HG03139 (cell line): ENCODE measurements around the gene MAGEA8.
A peak's percentile ranks its signal among the peaks of the same experiment; 100 is the strongest.
"Not testable (repeated sequence)": the region's sequence is repeated elsewhere in the genome, so short reads cannot be mapped to it uniquely, and the experiment has no call there.

ENCODE experiments used
- ATAC-seq: cut with Tn5 transposase; IDR thresholded peaks from one replicate; pipeline ENCODE4 v1.9.1; 2021; ENCODE audit not compliant: unreplicated experiment

The MAGEA8 gene

DNA sequence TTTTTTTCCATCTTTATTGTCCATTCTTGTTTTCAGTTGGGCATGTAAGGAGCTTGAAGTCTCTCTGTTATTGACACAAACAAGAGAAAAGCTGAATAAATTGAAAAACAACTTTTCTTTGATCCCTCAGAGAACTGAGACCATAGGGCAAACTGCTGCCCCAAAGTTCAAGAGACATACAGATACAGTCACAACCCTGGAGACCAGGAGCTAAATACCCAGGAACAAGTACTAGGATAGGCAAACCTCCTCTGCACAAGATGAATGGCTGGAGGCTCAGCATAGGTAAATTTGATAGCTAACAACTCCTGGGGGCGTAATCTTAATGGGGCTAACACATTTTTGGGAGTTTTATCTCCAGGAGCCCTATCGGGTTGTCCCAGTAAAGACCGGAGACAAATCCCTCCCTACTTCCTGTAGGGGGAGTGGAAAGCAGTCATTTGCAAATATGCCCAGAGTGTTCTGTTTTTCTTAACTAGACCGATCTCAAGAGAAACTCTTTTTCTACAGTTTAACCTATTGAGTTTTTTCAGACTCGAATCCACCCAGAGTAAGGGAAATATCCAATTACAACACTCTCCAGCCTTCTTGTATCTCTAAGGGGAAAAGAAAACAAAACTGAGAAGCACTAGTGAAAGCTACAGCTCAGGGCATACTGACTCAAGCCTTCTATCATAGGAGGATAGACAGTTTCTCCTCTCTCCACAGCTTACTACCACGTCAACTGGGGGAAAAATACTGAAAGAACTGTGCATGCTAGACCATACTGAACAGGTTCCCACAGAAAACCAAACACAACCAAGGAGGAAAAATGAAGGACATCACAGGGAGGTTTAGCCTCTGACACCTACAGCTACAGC, 23.1 kb downstream of the MAGEA8 start:
- ATAC-seq = peak; percentile 81

DNA sequence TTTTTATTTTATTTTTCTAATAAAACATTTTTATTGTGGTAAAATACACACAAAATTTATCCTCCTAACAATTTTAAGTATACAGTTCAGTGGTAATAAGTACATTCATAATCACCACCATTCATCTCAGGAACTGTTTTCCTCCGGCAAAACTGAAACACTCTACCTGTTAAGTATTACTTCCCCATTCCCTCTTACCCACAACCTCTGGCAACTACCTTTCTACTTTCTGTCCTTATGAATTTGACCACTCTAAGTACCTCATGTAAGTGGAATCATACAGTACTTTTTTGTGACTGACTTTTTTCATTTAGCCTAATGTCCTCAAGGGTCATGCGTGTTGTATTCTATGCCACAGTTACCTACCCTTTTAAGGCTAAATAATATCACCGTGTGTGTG, 27.3 kb downstream of the MAGEA8 start:
- peak; percentile 62 for ATAC-seq

DNA sequence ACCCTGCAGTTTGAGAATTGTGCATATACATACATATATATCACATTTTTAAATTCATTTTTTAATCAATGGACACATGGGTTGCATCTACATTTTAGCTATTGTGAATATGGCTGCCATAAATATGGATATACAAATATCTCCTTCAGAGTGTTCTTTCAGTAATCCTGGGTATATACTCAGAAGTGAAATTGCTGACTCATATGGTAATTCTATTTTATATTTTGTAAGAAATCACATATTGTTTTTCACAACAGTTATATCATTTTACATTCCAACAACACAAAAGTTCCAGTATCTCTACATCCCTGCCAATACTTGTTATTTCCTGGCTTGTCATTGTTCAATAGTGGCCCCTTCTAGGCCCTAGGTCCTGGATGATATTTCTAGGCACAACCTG, 27.7 kb downstream of the MAGEA8 start:
- no peak for ATAC-seq

DNA sequence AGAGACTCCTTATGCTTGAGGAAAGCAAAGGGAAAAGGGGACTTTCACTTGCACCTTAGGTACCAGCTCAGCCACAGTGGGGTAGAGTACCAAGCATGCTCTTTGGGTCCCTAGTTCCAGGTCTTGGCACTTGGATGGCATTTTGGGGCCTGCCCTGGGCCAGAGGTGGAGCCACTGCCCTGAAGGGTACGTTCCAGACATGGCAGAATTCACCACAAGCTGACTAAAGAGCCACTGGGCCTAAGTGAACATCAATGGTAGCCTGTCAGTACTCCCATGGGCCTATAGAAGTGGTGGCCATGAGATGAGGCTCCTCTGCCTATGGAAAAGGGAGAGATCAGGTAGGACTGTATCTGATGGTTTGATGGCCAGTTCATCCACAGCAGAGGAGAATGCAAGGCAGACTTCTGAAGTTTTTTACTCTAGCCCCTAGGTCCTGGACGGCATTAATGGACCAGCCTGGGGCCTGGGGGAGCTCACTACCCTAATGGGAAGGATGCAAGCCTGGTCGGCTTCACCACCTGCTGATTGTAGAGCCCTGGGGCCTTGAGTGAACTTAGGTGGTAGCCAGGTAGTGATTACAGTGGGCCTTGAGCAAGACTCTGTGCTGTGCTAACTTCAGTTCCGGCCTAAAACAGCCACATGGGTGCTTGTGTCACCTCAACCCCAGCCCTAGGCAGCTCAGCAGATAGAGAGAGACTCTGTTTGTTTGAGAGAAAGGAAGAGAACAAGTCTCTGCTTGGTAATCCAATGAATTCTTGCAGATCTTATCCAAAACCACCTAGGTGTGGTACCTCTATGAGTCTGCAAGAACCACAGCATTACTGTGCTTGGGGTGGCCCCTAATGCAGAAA, 28.6 kb downstream of the MAGEA8 start:
- ATAC-seq = no peak

DNA sequence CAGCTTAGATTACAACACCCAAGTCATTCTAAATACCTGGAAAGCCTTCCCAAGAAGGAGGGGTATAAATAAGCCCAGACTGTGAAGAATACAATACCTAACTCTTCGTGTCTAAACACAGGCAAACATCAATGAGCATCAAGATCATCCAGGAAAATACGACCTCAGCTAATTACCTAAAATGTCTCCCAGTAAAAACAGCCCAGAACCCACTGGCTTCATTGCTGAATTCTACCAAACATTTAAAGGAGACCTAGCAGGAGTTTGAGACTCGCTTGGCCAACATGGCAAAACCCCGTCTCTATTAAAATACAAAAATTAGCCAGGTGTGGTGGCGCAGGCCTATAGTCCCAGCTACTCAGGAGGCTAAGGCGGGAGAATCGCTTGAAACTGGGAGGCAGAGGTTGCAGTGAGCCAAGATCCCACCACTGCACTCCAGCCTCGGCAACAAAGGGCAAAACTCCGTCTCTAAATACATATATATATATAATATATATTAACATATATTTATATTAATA, 29.3 kb downstream of the MAGEA8 start:
- no peak for ATAC-seq

DNA sequence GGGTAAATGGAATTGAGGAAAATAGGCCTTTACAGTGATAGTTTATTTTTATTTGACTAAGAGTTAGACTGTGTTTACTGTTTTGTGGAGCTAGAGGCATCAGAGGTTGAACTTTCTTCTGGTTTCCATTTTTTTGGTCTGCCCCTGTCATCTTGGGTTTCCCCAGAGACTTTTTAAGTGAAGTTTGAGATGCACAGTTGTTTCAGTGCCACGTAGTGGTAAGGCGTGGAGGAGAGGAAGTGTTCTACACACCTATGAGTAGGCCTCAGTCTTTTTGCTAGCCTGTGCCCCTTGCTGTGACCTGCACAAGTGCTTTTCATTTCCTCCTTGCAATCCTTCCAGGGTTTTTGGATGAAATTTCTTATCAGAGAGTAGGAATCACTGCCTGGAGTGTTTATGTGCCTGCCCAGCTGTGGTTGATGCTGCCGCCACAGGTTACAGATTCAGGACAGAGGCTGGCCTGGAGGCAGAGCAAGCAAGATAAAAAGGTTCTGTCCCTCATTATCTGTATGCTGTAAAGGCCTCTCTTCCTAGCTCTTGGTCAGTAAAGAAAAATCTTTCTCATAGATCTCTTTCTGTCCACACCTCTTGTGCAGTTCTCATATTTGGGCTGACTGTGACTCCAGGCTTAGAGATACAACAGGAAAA, 35.9 kb downstream of the MAGEA8 start:
- ATAC-seq = no peak

DNA sequence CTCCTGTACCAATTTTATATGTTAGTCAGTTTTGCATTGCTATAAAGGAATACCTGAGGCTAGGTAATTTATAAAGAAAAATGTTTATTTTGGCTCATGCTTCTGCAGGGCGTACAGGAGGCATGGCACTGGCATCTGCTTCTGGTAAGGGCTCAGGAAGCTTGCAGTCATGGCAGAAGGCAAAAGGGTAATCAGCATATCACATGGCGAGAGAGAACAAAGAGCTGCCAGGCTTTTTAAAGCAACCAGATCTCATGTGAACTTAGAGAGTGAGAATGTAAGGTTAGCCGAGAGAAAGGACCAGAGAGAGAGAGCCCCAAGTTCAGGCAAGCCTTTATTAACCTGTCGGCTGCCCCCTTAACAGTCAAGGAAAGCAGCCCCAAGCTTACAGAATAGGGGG, 42.9 kb downstream of the MAGEA8 start:
- ATAC-seq = not testable (repeated sequence)

DNA sequence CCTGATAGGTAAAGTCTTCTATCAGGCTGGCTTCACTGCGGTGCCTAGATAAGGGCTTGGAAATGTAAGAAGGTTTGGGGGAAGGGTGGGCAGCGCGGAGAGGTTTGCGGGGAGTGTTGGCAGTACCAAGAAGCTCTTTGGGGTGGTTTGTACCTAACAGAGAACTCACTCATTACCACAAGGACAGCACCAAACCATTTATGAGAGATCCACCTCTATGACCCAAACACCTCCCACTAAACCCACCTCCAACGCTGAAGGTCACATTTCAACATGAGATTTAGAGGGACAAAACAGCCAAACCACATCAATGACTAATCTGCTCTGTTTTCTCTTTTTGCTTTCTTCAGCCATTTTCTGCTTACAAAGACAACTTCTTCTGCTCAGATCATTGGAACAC, 43.5 kb downstream of the MAGEA8 start:
- not testable (repeated sequence) for ATAC-seq

DNA sequence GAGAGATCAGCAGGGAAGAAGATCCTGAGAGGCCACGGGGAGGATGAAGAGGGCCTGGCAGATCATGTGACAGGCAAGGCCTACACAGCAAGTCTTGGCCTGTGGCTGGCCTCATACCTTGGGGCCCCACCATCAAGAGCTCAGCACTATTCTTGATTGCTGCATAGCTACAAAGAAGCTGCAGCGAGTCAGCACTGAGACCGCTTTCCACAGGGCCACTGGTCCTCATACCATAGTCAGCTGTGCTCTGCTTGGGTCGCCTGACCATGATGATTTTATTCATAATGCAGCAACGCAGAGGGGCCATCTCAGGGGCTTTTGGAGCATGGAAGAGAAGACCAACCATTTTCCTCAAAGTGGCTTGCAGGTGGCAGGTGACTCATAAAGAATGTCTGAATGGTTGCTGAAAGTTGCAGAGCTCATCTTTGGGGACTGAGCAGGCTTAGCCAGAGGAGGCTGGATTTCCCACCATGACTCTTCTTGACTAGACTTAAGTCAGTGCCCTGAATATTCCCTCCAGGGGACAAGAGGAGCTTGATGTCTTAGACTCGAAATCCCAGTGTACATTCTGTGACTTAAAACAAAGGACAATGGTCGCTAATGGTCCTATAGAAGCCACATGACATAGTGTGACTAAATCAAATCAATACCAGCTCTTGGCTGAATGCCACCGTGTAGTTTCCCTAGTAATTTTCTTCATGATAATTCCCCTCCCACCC, 46.4 kb downstream of the MAGEA8 start:
- not testable (repeated sequence) for ATAC-seq

DNA sequence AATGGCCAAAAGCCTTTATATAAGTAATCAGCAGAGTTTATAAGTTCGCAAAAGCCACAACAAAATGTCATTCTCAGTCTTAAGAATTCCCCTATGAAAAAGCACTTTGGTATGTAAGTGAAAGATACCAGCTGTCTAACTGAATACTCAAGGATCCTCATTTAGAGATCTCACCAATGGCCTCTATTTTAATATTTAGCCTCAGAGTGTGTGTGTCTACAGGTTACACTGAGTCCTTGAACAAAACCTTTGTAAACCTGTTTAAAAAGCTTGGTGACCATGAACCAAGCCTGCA, 46.9 kb downstream of the MAGEA8 start:
- ATAC-seq = not testable (repeated sequence)

DNA sequence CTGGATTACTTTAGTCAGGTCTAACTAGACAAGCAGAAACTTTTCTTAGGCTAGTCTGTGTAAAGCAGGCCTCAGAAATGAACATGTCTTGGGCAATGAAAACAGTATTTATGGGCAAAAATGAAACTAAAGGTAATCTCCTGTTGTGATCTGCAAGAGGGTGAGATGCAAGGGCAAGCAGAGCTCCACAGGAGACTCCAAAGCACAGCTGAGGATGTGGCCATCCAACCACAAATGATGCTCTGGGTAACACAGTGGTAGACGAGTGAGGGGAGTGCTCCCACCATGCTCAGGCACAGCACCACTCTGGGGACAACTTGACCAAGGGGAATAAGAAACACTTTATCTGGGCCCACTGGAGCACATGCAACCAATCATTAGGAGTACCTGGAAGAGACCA, 47.7 kb downstream of the MAGEA8 start:
- ATAC-seq = not testable (repeated sequence)

DNA sequence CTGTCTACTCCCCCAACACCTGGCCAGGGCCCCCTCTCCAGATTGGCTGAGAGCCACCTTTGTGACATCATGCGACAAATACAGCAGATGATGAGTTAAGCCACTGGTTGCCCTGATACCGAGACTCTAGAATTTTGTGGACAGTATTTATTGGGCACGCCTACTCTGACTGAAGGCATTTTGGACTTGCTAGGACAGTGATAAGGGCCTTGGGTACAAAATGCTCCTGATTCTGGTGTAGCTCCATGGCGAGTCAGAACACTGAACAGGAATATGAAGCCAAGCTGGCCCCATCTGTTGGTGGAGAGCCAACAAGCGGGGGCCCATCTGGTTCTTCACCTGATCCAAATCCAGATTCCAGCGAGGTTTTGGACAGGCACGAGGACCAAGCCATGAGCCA, 48.4 kb downstream of the MAGEA8 start, which contains the start of gene HSFX4:
Gene HSFX4, plus strand, starts transcription at position 174 of the 400 bp plus-strand sequence. Its CDS starts 72 bp downstream, at position 246.
- not testable (repeated sequence) for ATAC-seq

DNA sequence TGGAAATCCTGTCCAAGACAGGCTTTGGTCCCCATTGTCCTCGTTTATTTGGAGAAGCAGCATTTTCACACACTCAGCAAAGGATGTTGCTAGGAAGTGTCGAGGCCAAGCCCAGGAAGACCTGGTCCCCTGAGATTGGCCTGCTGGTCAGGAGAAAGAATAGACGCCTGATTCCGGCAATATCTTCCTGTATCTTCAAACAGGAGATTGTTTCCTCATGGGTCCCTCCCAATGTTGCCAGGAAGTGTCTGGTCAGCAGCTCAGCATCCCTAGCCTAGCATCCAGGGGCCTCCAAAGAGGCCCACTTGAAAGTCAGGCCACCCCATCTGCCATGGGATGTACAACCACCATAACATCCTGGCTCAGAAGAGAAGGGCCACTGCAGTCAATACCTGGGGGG, 50.4 kb downstream of the MAGEA8 start:
- ATAC-seq = not testable (repeated sequence)

DNA sequence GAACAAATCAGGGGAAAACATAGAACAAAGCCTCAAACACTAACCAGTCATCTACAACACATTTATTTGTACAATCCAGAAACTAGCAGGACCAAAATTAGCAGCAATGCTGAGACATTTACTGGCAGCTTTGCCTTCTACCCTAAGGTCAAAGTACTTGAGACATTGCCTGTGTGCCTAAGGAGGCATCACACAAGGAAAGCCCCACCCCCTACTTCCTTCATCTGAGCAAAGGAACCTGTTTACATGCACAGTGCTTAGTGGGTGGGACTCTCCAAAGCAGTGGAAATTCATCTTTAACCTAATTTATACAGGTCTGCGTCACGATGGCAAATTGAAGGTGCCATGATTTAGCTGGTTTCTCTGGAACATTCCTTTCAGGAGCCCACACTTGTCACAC, 51.2 kb downstream of the MAGEA8 start:
- not testable (repeated sequence) for ATAC-seq

DNA sequence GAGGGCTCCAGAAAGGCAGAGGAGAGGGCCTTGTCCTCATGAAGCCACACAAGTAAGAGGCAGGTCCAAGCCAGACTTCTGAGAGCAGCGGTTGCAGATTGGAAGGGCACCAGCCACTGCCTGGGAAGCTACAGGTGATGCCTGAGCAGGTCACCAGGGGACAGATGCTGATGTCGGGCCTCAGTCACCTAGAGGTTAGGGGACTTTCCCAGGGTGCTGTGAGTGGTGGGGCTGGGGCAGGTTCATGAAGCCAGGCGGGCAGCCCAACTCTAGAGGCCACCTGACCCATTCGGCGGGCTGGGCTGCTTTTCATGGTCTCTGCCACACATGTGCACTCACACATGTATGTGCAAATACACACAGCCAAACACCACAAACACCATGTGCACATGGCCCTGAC, 52.0 kb downstream of the MAGEA8 start:
- not testable (repeated sequence) for ATAC-seq

DNA sequence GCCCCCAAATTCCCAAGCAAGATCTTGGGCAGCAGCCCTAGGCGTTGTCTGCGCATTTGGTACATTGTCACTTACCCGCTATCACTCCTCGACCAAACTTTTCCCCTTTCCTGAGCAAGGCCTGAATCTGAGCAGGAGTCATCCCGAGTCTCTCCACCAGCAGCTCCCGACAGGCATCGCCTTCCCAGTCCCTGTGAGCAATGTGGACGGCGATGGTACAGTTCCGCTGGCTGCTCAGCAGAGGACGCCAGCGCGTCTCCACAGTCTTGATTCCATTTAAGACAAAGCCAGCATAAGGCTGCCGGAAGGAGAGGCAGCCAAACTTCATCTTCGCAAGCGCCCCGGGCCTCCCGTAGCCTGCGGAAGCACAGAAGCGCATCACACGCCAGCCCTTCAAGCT, 52.6 kb downstream of the MAGEA8 start:
- not testable (repeated sequence) for ATAC-seq
